ENCODE data around the gene SNUPN. TPM values are rescaled to one million over a fixed set of nuclear protein-coding genes. Genes with fewer than 3 reads are reported as not detected.

Gene SNUPN
- total and polyA plus RNA-seq, 4 donors, result 16.3 to 20.9 (median 18.3) TPM

DNA sequence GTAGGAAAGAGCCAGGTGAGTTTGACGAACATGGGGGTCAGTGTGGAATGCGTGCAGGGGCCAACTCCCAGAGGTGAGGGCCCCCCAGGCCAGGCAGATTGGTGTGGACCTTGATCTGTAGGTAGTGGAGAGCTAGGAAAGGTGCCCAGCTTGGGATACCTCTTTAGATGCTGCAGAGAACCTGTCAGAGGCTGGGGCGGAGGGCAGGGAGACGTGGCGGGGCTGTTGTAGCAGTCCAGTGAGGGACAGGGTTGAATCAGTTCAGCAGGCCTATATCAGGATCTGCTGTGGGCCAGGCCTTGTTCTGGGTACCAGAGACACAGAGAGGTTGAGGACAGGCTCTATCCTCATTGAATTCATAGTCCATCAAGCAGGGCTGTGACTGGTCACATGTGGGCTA is 30.8 kb upstream of the SNUPN start:
- H3K36me3 ChIP-seq (ENCODE audit: control insufficient read depth in 1 of 2, insufficient read depth in 2 of 2, low read length in 1 of 2), result peaks cover 0 to 6% of the 10 kb centered on the region in 2 donors
- WGBS, 2 donors, result 90 to 92% methylated on average over 5 of the region's 5 CpGs
- H3K4me3 ChIP-seq (ENCODE audit: low read length in 2 of 2), result no peak overlapping the region
- ATAC-seq (ENCODE audit: low FRiP score) (no peak), DNase-seq (no peak)
- H3K27me3 ChIP-seq (ENCODE audit: control insufficient read depth in 1 of 2, insufficient read depth in 2 of 2, low read length in 1 of 2), result no peaks in the 10 kb centered on the region
- peaks cover 0 to 3% of the 10 kb centered on the region in 2 donors for H3K4me1 ChIP-seq (ENCODE audit: control insufficient read depth in 1 of 2, insufficient read depth in 2 of 2, low read length in 2 of 2)
- H3K27ac ChIP-seq (ENCODE audit: low read depth in 1 of 2, low read length in 2 of 2), result no peak overlapping the region
- intact Hi-C loops (cut with DNase I), result no loop called here
- no peaks in the 10 kb centered on the region for H3K9me3 ChIP-seq (ENCODE audit: control insufficient read depth, low read length)

DNA sequence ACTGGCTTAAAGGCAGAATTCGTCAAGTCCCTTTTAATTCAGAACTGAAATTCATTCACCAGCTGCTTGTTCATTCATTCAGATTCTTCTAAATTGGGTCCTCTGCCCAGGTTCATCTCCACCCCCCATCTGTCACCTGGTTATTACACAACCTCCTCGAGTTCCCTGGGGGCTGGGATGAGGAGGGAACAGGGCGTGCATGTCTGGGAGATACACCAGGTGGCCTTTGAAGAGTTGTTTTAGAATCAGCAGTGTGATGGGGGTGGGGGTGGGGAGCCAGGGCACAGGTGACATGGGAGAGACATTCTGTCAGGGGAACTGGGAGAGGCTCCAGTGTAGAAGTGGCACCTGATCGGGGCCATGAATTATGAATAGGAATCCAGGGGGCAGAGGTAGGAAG is 30.4 kb upstream of the SNUPN start:
- peaks cover 0 to 6% of the 10 kb centered on the region in 2 donors for H3K36me3 ChIP-seq (ENCODE audit: control insufficient read depth in 1 of 2, insufficient read depth in 2 of 2, low read length in 1 of 2)
- no peaks in the 10 kb centered on the region for H3K27me3 ChIP-seq (ENCODE audit: control insufficient read depth in 1 of 2, insufficient read depth in 2 of 2, low read length in 1 of 2)
- peaks cover 0 to 3% of the 10 kb centered on the region in 2 donors for H3K4me1 ChIP-seq (ENCODE audit: control insufficient read depth in 1 of 2, insufficient read depth in 2 of 2, low read length in 2 of 2)
- no peak for ATAC-seq (ENCODE audit: low FRiP score)
- H3K27ac ChIP-seq (ENCODE audit: low read depth in 1 of 2, low read length in 2 of 2), result no peak overlapping the region
- no peaks in the 10 kb centered on the region for H3K9me3 ChIP-seq (ENCODE audit: control insufficient read depth, low read length)
- intact Hi-C loops (cut with DNase I), result no loop called here
- DNase-seq, result no peak
- 70 to 72% methylated on average over 4 of the region's 4 CpGs for WGBS, 2 donors
- H3K4me3 ChIP-seq (ENCODE audit: low read length in 2 of 2), result no peak overlapping the region

DNA sequence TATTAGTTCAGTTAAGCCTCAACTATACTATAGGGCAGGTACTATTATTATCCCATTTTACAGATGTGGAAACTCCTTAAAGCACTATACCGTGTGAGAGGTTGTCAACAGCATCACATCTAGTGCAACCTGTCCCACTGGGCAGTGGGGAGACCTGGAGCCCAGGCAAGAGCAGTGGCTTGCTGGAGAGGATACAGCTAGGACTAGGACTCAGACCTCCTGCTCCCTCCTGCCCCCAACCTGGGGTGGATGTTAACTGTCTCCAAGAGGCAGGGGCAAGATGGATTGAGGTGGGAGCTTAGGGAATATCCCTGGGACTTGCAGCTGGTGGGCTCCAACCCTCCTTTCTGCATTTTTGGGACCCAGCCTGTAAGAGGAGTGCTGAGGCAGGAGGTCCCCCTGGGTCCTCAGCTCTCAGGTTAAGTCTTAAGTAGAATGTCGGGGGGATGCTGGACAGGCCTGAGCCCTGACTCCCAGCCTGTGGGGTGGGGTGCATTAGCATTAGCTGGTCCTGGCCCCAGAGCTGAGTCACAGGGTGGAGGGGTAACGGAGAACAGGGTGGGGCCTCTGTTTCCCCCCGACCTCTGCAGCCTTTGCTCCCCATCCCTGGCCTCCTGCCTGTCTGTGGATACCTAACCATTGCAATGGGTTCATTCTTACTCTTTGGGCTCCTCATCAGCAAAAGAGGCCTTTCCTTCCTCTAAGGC is 28.8 kb upstream of the SNUPN start:
- H3K4me3 ChIP-seq (ENCODE audit: low read length in 2 of 2), result no peak overlapping the region
- WGBS, 2 donors, result 55 to 67% methylated on average over 4 of the region's 4 CpGs
- H3K36me3 ChIP-seq (ENCODE audit: control insufficient read depth in 1 of 2, insufficient read depth in 2 of 2, low read length in 1 of 2), result peaks cover 0 to 6% of the 10 kb centered on the region in 2 donors
- H3K27ac ChIP-seq (ENCODE audit: low read depth in 1 of 2, low read length in 2 of 2), result no peak overlapping the region
- no peaks in the 10 kb centered on the region for H3K27me3 ChIP-seq (ENCODE audit: control insufficient read depth in 1 of 2, insufficient read depth in 2 of 2, low read length in 1 of 2)
- peaks cover 0 to 3% of the 10 kb centered on the region in 2 donors for H3K4me1 ChIP-seq (ENCODE audit: control insufficient read depth in 1 of 2, insufficient read depth in 2 of 2, low read length in 2 of 2)
- ATAC-seq (ENCODE audit: low FRiP score), result no peak
- DNase-seq, result no peak
- intact Hi-C loops (cut with DNase I), result no loop called here
- H3K9me3 ChIP-seq (ENCODE audit: control insufficient read depth, low read length), result no peaks in the 10 kb centered on the region

DNA sequence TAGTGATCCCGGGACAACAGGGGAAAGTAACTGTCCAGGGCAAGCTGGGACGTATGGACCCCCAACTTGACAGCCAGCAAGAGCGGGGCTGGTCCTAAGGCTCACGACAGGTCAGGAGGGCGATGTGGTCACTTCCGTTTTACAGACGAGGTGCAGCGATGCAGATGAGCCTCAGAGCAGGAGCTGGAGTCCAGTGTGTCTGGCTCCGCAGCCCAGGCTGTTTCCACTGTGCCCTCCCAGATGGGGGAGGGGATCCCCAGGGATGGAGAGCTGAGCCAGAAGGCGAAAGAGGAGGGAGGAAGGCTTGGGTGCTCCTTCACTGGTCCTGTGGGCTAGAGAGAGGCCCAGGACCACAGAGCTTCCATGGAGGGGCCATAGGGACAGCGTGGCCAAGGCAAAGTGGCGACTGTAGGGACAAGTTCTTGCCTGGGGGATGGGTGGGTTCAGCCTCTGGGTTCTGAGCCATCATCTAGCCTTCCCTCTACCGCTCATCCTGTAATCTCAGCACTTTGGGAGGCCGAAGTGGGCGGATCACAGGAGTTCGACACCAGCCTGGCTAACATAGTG is 27.9 kb upstream of the SNUPN start:
- no peaks in the 10 kb centered on the region for H3K4me1 ChIP-seq (ENCODE audit: control insufficient read depth in 1 of 2, insufficient read depth in 2 of 2, low read length in 2 of 2)
- no peak overlapping the region for H3K4me3 ChIP-seq (ENCODE audit: low read length in 2 of 2)
- ATAC-seq (ENCODE audit: low FRiP score) (no peak), DNase-seq (no peak)
- intact Hi-C loops (cut with DNase I), result no loop called here
- no peaks in the 10 kb centered on the region for H3K9me3 ChIP-seq (ENCODE audit: control insufficient read depth, low read length)
- WGBS, 2 donors, result 40 to 43% methylated on average over 16 of the region's 16 CpGs
- H3K36me3 ChIP-seq (ENCODE audit: control insufficient read depth in 1 of 2, insufficient read depth in 2 of 2, low read length in 1 of 2), result peaks cover 0 to 6% of the 10 kb centered on the region in 2 donors
- H3K27me3 ChIP-seq (ENCODE audit: control insufficient read depth in 1 of 2, insufficient read depth in 2 of 2, low read length in 1 of 2), result no peaks in the 10 kb centered on the region
- H3K27ac ChIP-seq (ENCODE audit: low read depth in 1 of 2, low read length in 2 of 2), result peak overlapping the region in 1 of 2 donors; percentile 3

DNA sequence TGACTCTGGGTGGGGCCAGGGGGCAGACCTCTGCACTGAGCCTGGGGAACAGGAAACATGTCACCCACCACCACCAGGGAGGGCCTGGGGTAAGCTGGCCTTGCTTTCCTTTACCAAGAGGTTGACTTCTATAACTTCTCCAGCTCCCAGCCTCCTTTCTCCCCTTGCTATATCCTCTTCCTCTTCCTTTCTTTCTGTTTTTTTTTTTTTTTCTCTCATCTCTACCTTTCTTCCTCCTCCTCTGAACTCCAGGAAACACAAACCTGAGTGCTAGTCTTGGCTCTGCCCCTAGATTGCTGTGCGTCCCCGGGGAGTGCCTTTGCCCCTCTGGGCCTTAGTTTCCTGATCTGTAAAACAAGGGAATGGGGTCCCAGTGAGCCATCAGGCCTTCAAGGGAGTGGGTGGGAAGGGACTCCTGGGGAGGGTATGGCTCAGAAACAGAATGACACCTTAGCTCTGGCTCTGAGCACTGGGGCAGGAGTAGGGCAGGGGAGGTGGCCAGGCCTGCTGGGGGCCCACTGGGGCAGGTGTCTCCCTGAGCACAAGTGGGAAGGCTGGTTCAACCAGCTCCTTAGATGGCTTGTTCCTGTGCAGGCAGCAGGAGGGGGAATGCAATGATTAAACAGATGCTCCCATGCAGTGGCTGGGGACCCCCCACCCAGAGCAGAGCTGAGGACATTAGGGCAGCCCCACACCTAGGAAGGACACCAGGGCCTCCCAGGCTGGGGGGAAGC is 26.5 kb upstream of the SNUPN start:
- Histone ChIP-seq H3K9me3 (ENCODE audit: control insufficient read depth, low read length) (no peaks in the 10 kb centered on the region), H3K27me3 (ENCODE audit: control insufficient read depth in 1 of 2, insufficient read depth in 2 of 2, low read length in 1 of 2) (no peaks in the 10 kb centered on the region), H3K4me3 (ENCODE audit: low read length in 2 of 2) (peak overlapping the region in 1 of 2 donors; percentile 35), H3K36me3 (ENCODE audit: control insufficient read depth in 1 of 2, insufficient read depth in 2 of 2, low read length in 1 of 2) (no peaks in the 10 kb centered on the region), H3K4me1 (ENCODE audit: control insufficient read depth in 1 of 2, insufficient read depth in 2 of 2, low read length in 2 of 2) (no peaks in the 10 kb centered on the region), H3K27ac (ENCODE audit: low read depth in 1 of 2, low read length in 2 of 2) (peak overlapping the region in 1 of 2 donors; percentile 9)
- DNase-seq, result no peak
- 25 to 32% methylated on average over 2 of the region's 2 CpGs for whole genome bisulfite sequencing, 2 donors
- intact Hi-C loops (cut with DNase I), result no loop called here
- ATAC-seq (ENCODE audit: low FRiP score), result no peak

DNA sequence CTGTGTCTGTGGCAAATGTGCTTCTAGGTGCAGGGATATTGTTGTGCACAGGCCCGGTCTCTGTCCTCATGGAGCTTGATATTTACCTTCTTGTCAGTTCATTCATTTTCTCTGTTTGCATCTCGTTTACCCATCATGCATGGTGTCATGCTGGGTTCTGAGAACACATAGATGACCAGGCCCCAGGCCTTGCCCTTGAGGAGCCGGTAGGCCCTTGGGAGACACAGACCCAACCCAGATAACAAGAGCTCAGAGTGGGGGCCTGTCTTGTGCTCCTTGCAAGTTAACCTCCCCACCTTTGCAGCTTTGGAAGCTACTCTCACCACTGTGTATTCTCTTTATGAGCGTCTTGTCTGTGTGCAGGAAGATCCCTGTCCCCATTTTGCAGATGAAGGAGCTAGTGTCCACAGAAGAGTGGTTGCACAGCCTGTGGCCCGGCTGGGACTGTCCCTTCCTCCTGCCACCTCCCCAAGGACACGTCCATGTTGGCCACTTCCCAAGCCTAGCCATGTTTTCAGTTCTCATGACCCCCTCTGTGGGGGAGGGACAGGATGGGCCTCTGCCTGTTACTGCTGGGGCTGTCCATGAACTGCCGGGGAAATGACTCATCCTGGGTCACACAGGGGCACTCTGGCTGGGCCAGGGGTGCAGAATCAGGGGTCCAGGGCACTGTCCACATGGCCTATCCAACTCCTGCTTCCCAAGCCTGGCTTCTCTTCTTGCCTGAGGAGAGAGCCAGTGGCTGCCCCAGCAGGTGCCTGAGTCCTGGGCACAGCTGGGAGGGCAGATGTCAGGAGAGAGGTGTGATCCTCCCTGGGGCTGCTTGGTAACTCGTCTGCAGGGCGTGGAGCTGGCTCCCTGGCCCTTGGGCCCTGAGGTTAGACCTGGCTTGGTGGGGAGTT is 25.6 kb upstream of the SNUPN start:
- ATAC-seq (ENCODE audit: low FRiP score), result no peak
- DNase-seq, result peak in 1 of 2 donors; percentile 85

DNA sequence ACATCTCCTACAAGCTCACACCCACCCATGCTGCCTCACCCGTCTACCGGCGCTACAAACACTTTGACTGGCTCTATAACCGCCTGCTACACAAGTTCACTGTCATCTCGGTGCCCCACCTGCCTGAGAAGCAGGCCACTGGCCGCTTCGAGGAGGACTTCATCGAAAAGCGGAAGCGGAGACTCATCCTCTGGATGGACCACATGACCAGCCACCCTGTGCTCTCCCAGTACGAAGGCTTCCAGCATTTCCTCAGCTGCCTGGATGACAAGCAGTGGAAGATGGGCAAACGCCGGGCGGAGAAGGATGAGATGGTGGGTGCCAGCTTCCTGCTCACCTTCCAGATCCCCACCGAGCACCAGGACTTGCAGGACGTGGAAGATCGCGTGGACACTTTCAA is 24.3 kb upstream of the SNUPN start:
- Histone ChIP-seq H3K4me1 (ENCODE audit: control insufficient read depth in 1 of 2, insufficient read depth in 2 of 2, low read length in 2 of 2) (no peaks in the 10 kb centered on the region), H3K36me3 (ENCODE audit: control insufficient read depth in 1 of 2, insufficient read depth in 2 of 2, low read length in 1 of 2) (no peaks in the 10 kb centered on the region), H3K27me3 (ENCODE audit: control insufficient read depth in 1 of 2, insufficient read depth in 2 of 2, low read length in 1 of 2) (no peaks in the 10 kb centered on the region), H3K9me3 (ENCODE audit: control insufficient read depth, low read length) (no peaks in the 10 kb centered on the region), H3K4me3 (ENCODE audit: low read length in 2 of 2) (peak overlapping the region in 1 of 2 donors; percentile 35), H3K27ac (ENCODE audit: low read depth in 1 of 2, low read length in 2 of 2) (peak overlapping the region in 1 of 2 donors; percentile 97)
- intact Hi-C loops (cut with DNase I), result no loop called here
- WGBS, 2 donors, result 85 to 86% methylated on average over 18 of the region's 18 CpGs
- no peak for ATAC-seq (ENCODE audit: low FRiP score)
- no peak for DNase-seq

More for the DNA sequence above, 25.6 kb upstream of the SNUPN start:
- Histone ChIP-seq H3K4me1 (ENCODE audit: control insufficient read depth in 1 of 2, insufficient read depth in 2 of 2, low read length in 2 of 2) (no peaks in the 10 kb centered on the region), H3K9me3 (ENCODE audit: control insufficient read depth, low read length) (no peaks in the 10 kb centered on the region), H3K36me3 (ENCODE audit: control insufficient read depth in 1 of 2, insufficient read depth in 2 of 2, low read length in 1 of 2) (no peaks in the 10 kb centered on the region), H3K27ac (ENCODE audit: low read depth in 1 of 2, low read length in 2 of 2) (peak overlapping the region in 1 of 2 donors; percentile 8), H3K4me3 (ENCODE audit: low read length in 2 of 2) (peak overlapping the region in 1 of 2 donors; percentile 35), H3K27me3 (ENCODE audit: control insufficient read depth in 1 of 2, insufficient read depth in 2 of 2, low read length in 1 of 2) (no peaks in the 10 kb centered on the region)
- 14 to 16% methylated on average over 9 of the region's 9 CpGs for WGBS, 2 donors
- intact Hi-C loops (cut with DNase I), result no loop called here

DNA sequence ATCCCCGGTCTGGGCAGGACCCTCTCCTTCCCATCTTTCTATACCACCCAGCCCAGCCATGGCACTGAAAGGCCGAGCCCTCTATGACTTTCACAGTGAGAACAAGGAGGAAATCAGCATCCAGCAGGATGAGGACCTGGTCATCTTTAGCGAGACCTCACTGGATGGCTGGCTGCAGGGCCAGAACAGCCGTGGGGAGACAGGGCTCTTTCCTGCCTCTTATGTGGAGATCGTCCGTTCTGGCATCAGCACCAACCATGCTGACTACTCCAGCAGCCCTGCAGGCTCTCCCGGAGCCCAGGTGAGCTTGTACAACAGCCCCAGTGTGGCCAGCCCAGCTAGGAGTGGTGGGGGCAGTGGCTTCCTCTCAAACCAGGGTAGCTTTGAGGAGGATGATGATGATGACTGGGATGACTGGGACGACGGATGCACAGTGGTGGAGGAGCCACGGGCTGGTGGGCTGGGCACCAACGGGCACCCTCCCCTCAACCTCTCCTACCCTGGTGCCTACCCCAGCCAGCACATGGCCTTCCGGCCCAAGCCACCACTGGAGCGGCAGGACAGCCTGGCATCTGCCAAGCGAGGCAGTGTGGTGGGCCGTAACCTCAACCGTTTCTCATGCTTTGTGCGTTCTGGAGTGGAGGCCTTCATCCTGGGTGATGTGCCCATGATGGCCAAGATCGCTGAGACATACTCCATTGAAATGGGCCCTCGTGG is 23.7 kb upstream of the SNUPN start:
- Histone ChIP-seq H3K4me1 (ENCODE audit: control insufficient read depth in 1 of 2, insufficient read depth in 2 of 2, low read length in 2 of 2) (no peaks in the 10 kb centered on the region), H3K9me3 (ENCODE audit: control insufficient read depth, low read length) (no peaks in the 10 kb centered on the region), H3K4me3 (ENCODE audit: low read length in 2 of 2) (peak overlapping the region; percentile 77 to 79), H3K27me3 (ENCODE audit: control insufficient read depth in 1 of 2, insufficient read depth in 2 of 2, low read length in 1 of 2) (no peaks in the 10 kb centered on the region), H3K36me3 (ENCODE audit: control insufficient read depth in 1 of 2, insufficient read depth in 2 of 2, low read length in 1 of 2) (no peaks in the 10 kb centered on the region), H3K27ac (ENCODE audit: low read depth in 1 of 2, low read length in 2 of 2) (peak overlapping the region in 1 of 2 donors; percentile 97)
- ATAC-seq (ENCODE audit: low FRiP score) (no peak), DNase-seq (no peak)
- 52 to 53% methylated on average over 19 of the region's 19 CpGs for WGBS, 2 donors
- intact Hi-C loops (cut with DNase I), result no loop called here

All from aorta (tissue), 5 donors.